ENCODE measurements around the gene DHCR24. TPM values are rescaled to one million over a fixed set of nuclear protein-coding genes. Genes with fewer than 3 reads are reported as not detected.

The DHCR24 gene
- total RNA-seq, 1 donor from 2014 or later, result 96.4 TPM

GRCh38 chr1:54849219-54850068 is 37.6 kb downstream of the DHCR24 start:
- no peak overlapping the region for H3K4me3 Mint-ChIP-seq
- H3K27ac Mint-ChIP-seq, result no peak overlapping the region
- H3K9me3 Mint-ChIP-seq, result no peaks in the 10 kb centered on the region
- no peak for DNase-seq (ENCODE audit: low spot score in 2 of 2, unreplicated experiment in 2 of 2)
- no peaks in the 10 kb centered on the region for H3K4me1 Mint-ChIP-seq
- TF ChIP-seq CTCF (IDR thresholded peaks at IDR 0.05; ENCODE audit: unreplicated experiment), result no peak
- peaks cover 46% of the 10 kb centered on the region for H3K36me3 Mint-ChIP-seq
- H3K27me3 Mint-ChIP-seq (ENCODE audit: low read depth), result no peaks in the 10 kb centered on the region

GRCh38 chr1:54848134-54848948 is 38.7 kb downstream of the DHCR24 start:
- peaks cover 2% of the 10 kb centered on the region for H3K9me3 Mint-ChIP-seq
- TF ChIP-seq CTCF (IDR thresholded peaks at IDR 0.05; ENCODE audit: unreplicated experiment), result no peak
- H3K27ac Mint-ChIP-seq, result no peak overlapping the region
- no peaks in the 10 kb centered on the region for H3K27me3 Mint-ChIP-seq (ENCODE audit: low read depth)
- no peaks in the 10 kb centered on the region for H3K4me1 Mint-ChIP-seq
- no peak overlapping the region for H3K4me3 Mint-ChIP-seq
- H3K36me3 Mint-ChIP-seq, result peaks cover 41% of the 10 kb centered on the region
- DNase-seq (ENCODE audit: low spot score in 2 of 2, unreplicated experiment in 2 of 2), result no peak

GRCh38 chr1:54846716-54847284 is 40.2 kb downstream of the DHCR24 start:
- Mint-ChIP-seq H3K36me3 (peaks cover 37% of the 10 kb centered on the region), H3K27me3 (ENCODE audit: low read depth) (no peaks in the 10 kb centered on the region), H3K4me3 (no peak overlapping the region), H3K27ac (no peak overlapping the region), H3K4me1 (no peaks in the 10 kb centered on the region), H3K9me3 (peaks cover 3% of the 10 kb centered on the region)
- no peak for DNase-seq (ENCODE audit: low spot score in 2 of 2, unreplicated experiment in 2 of 2)
- TF ChIP-seq CTCF (IDR thresholded peaks at IDR 0.05; ENCODE audit: unreplicated experiment), result no peak

GRCh38 chr1:54846301-54846700 is 40.7 kb downstream of the DHCR24 start:
- H3K36me3 Mint-ChIP-seq, result peaks cover 35% of the 10 kb centered on the region

More at GRCh38 chr1:54846301-54846700, 40.7 kb downstream of the DHCR24 start:
- TF ChIP-seq CTCF (IDR thresholded peaks at IDR 0.05; ENCODE audit: unreplicated experiment), result no peak
- Mint-ChIP-seq H3K27ac (no peak overlapping the region), H3K27me3 (ENCODE audit: low read depth) (no peaks in the 10 kb centered on the region), H3K4me3 (no peak overlapping the region), H3K4me1 (no peaks in the 10 kb centered on the region), H3K9me3 (peaks cover 3% of the 10 kb centered on the region)
- no peak for DNase-seq (ENCODE audit: low spot score in 2 of 2, unreplicated experiment in 2 of 2)
